Measurements from ENCODE around the gene SCN3A.

The SCN3A gene

GRCh38 chr2:165248238-165248637 lies 44.4 kb upstream of the SCN3A start:
- Histone ChIP-seq H3K4me3 (ENCODE audit: low read length) (no peak overlapping the region), H3K9me2 (replicated peaks; ENCODE audit: insufficient read depth, low read length) (no peaks in the 10 kb centered on the region), H4K20me1 (ENCODE audit: insufficient read depth, low read length) (no peaks in the 10 kb centered on the region), H3F3A (ENCODE audit: insufficient read depth, low read length) (no peaks in the 10 kb centered on the region), H2AFZ (ENCODE audit: low read length) (peak overlapping the region; percentile 39; the same call in 1 of the 2 replicates), H3K79me2 (ENCODE audit: low read length) (no peaks in the 10 kb centered on the region), H3K27ac (ENCODE audit: low read length) (no peak overlapping the region), H3K4me1 (ENCODE audit: low read length) (no peaks in the 10 kb centered on the region), H3K36me3 (replicated peaks; ENCODE audit: insufficient read depth, low read length) (no peaks in the 10 kb centered on the region), H3K27me3 (replicated peaks; ENCODE audit: insufficient read depth, low read length) (no peaks in the 10 kb centered on the region), H3K9ac (ENCODE audit: low read length) (no peak overlapping the region), H3K9me3 (replicated peaks; ENCODE audit: insufficient read depth, low read length) (no peaks in the 10 kb centered on the region), H3K4me2 (ENCODE audit: low read depth, low read length) (peak overlapping the region; percentile 42)
- DNase-seq = no peak
- TF ChIP-seq CTCF (IDR thresholded peaks at IDR 0.05; ENCODE audit: low read length) = no peak
- TF ChIP-seq EZH2 (optimal IDR thresholded peaks at IDR 0.05; ENCODE audit: low read depth, low read length) = no peak

GRCh38 chr2:165245081-165245793 lies 41.4 kb upstream of the SCN3A start:
- no peaks in the 10 kb centered on the region for H3K36me3 ChIP-seq (replicated peaks; ENCODE audit: insufficient read depth, low read length)
- H3K9me3 ChIP-seq (replicated peaks; ENCODE audit: insufficient read depth, low read length) = no peaks in the 10 kb centered on the region
- no peaks in the 10 kb centered on the region for H3K4me1 ChIP-seq (ENCODE audit: low read length)
- no peaks in the 10 kb centered on the region for H3K79me2 ChIP-seq (ENCODE audit: low read length)
- H3K4me3 ChIP-seq (ENCODE audit: low read length) = no peak overlapping the region
- TF ChIP-seq EZH2phosphoT487 (IDR thresholded peaks at IDR 0.05; ENCODE audit: low read length) (no peak), EZH2 (optimal IDR thresholded peaks at IDR 0.05; ENCODE audit: low read depth, low read length) (no peak), CTCF (IDR thresholded peaks at IDR 0.05; ENCODE audit: low read length) (no peak)
- H3K27me3 ChIP-seq (replicated peaks; ENCODE audit: insufficient read depth, low read length) = no peaks in the 10 kb centered on the region
- DNase-seq = no peak
- H3K27ac ChIP-seq (ENCODE audit: low read length) = no peak overlapping the region
- H3K9ac ChIP-seq (ENCODE audit: low read length) = no peak overlapping the region
- H3K4me2 ChIP-seq (ENCODE audit: low read depth, low read length) = no peak overlapping the region
- H2AFZ ChIP-seq (ENCODE audit: low read length) = no peak overlapping the region
- H4K20me1 ChIP-seq (ENCODE audit: insufficient read depth, low read length) = no peaks in the 10 kb centered on the region
- no peaks in the 10 kb centered on the region for H3K9me2 ChIP-seq (replicated peaks; ENCODE audit: insufficient read depth, low read length)
- no peaks in the 10 kb centered on the region for H3F3A ChIP-seq (ENCODE audit: insufficient read depth, low read length)

- no peak for DNase-seq
- TF ChIP-seq EZH2 (optimal IDR thresholded peaks at IDR 0.05; ENCODE audit: low read depth, low read length) = no peak
- no peak for TF ChIP-seq CTCF (IDR thresholded peaks at IDR 0.05; ENCODE audit: low read length)
- TF ChIP-seq EZH2phosphoT487 (IDR thresholded peaks at IDR 0.05; ENCODE audit: low read length) = no peak
- H3K9me2 ChIP-seq (replicated peaks; ENCODE audit: insufficient read depth, low read length) = no peaks in the 10 kb centered on the region
- no peak overlapping the region for H3K4me3 ChIP-seq (ENCODE audit: low read length)
- no peaks in the 10 kb centered on the region for H3K79me2 ChIP-seq (ENCODE audit: low read length)
- H4K20me1 ChIP-seq (ENCODE audit: insufficient read depth, low read length) = no peaks in the 10 kb centered on the region
- H3F3A ChIP-seq (ENCODE audit: insufficient read depth, low read length) = no peaks in the 10 kb centered on the region
- H3K27ac ChIP-seq (ENCODE audit: low read length) = no peak overlapping the region
- no peak overlapping the region for H2AFZ ChIP-seq (ENCODE audit: low read length)
- H3K4me2 ChIP-seq (ENCODE audit: low read depth, low read length) = no peak overlapping the region
- H3K9ac ChIP-seq (ENCODE audit: low read length) = no peak overlapping the region
- no peaks in the 10 kb centered on the region for H3K4me1 ChIP-seq (ENCODE audit: low read length)
- no peaks in the 10 kb centered on the region for H3K36me3 ChIP-seq (replicated peaks; ENCODE audit: insufficient read depth, low read length)
- no peaks in the 10 kb centered on the region for H3K9me3 ChIP-seq (replicated peaks; ENCODE audit: insufficient read depth, low read length)
- no peaks in the 10 kb centered on the region for H3K27me3 ChIP-seq (replicated peaks; ENCODE audit: insufficient read depth, low read length)
These were observed 37.1 kb upstream of the SCN3A start for GRCh38 chr2:165240916-165241315.

Measured in MM.1S (cell line).